GM18502 (cell line): ENCODE measurements around the gene LENEP.

Experiments used
- ATAC-seq: cut with Tn5 transposase; IDR thresholded peaks from one replicate; pipeline ENCODE4 v1.9.1; 2021; ENCODE audit warnings: mild to moderate bottlenecking; ENCODE audit not compliant: unreplicated experiment, poor library complexity

The LENEP gene

DNA sequence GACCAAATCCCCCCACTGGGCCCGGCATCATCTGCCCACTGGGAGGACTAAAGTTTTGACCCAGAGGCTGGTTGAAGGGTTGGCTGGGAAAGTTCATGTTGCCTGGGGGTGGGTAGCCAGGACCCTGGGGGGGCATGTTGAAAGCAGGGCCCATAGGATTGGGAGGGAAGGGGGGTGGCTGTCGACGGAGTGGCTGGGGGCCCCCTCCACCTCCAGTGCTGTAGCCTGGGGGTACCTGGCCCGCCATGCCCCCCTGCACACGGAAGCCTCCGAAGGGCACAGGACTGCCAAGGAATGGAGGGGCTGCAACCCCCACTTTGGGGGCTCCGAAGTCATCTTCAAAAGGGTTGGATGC is 34.0 kb upstream of the LENEP start:
- ATAC-seq: no peak

DNA sequence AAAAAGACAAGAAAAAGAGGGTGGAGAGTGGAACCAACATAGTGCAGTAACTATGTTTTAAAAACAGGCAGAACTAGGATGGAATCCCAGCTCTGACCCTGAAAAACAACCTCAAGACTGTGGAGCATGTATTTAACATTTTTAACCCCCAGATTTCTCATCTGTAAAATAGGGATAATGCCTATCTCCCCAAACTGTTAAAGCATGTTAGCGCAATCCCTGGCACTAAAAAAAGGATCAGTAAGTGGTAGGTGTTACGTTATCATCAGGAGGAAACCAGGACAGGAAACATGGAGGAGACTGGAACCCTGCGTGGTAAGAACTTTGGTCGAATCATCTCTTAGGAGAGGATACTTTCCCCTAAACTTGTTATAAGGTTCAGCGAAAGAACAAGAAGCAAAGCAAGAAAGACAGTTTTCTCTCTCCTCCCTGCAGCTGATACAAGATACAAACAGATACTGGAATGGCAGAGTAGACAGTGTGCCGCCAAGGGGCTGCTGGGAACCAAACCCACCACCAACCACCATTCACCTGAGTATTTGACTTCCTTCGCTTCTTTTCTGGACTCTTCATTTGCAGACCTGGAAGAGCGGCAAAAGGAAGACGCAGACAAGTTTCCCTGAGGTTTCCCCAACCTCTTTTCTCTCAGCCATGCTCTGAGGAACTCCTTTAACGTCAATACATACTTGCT is 32.8 kb upstream of the LENEP start:
- ATAC-seq: no peak

DNA sequence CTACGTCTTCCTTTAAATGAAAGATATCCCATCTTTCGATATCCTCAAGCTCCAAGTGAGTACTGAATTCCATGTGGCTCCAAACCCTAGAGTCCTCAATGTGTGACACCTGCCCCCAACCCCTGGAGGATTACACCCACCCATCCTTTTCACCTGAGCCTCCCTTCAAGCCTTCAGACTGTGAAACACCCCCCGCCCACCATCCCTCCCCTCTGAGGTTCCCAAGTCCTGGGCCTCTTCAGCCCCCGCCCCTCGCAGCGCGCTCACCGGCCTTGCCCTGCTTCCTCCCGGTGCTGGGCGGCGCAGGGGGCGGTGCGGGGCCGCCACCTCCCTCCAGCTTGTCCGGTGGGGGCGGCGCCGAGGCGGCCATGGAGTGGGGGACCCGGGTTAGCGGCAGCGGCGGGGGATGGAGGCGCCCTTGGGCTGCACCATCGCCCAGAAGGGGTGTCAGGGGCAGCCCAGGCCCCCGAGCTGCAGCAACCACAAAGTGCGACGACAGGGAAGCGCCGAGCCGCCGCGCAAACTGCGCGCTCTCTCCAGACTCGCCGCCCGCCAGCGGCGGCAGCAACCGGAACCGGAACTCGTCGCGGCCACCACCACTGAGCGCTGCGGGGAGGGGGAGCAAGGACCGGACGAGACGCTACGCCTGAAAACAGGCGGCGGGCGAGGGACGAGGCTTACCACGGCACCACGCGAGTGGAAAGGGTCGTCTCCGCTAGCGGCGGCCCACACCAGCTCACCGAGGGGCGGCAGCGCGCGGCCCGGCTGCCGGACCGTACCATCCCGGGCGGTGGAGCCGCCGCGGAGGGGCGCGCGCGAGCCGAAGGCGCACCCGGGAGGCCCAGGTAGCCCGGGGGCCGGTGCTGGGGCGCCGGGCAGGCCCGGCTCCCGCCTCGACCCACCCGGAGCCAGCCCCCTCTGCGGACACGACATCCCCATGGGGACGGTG is 31.9 kb upstream of the LENEP start, which contains the start of gene PYGO2:
Gene PYGO2, minus strand, starts transcription at position 576 of the 949 bp plus-strand sequence. Its CDS starts 206 bp downstream, at position 370.
- ATAC-seq: peak; percentile 69

DNA sequence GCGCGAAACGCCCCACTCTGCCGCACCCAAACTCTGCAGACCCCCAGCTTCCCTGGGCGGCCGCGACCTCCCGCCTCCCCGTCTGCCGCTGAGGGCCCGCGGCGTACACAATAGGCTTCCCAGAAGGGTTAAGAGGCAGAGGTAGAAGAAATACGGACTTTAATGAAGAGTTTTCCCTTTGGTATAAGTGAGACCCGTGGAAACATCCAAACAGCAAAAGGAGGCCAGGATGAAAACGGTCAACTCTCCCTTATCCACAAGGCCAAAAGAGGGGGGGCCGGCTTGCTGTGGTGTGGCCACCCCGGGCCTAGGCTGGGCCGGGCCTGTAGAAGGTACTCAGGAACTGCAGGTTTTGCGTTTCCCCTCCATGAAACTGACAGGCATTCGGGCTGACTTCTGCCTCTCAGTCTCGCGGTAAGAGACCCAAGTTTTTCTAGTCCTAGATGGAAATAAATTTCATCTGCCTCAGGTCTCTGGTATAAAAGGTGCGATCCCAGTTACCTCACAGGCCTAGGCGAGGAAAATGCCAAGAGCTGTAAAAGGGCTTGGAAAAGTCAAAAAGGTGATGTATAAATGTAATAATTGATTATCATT is 31.1 kb upstream of the LENEP start:
- peak; percentile 15 for ATAC-seq

DNA sequence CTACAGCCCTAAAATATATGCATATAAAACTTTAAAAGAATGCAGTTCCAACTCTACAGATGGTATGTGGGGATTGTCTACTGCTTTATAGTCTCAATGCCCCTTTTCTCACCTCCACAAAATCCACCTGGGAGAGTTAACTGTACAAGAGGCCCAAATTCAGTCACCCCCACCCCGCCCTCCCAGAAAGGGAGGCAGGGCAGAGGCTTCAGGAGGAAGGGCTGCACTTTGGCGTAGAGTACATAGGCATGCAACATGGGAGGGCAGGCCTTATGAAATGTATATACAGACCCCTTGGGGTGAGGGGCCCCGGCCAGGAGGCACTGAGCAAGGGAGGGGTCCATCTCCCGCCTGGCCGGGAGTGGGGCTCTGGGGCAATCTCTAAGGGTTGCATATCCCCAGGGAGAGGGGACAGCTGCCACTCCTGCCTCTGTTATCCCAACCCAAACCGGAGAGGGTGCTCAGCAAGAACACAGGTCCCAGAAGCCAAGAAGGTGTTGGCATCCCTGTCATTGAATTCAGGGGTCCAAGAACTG is 30.5 kb upstream of the LENEP start:
- no peak for ATAC-seq

DNA sequence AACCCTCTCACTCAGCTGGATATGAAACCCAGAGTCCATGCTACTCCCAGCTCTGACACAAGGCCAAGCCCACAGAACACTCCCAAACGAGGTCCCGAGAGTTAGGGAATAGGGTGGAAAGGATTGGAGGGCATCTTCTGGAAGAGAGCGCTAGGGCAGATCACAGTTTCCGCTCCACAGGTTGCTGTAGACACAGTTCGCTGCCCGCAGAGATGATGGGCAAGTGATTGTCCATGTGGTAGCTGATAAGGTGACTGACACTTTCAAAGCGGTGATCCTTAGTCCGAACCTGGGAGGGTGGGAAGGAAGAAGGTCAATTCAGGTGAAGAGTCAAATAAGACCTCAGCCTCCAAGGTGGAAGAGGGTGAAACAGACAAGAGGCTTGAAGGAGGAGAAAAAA is 29.7 kb upstream of the LENEP start:
- no peak for ATAC-seq

DNA sequence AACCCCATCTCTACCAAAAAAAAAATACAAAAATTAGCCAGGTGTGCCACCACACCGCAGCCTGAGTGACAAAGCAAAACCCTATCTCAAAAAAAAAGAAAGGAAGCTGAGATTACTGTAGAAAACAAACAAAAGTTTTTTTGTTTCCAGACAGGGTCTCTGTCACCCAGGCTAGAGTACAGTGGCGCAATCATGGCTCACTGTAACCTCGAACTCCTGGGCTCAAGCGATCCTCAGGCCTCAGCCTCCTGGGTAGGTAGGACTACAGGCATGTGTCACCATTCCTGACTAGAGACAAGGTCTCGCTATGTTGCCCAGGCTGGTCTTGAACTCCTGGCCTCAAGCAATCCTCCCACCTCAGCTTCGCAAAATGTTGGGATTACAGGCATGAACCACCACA is 29.0 kb upstream of the LENEP start:
- ATAC-seq: no peak

DNA sequence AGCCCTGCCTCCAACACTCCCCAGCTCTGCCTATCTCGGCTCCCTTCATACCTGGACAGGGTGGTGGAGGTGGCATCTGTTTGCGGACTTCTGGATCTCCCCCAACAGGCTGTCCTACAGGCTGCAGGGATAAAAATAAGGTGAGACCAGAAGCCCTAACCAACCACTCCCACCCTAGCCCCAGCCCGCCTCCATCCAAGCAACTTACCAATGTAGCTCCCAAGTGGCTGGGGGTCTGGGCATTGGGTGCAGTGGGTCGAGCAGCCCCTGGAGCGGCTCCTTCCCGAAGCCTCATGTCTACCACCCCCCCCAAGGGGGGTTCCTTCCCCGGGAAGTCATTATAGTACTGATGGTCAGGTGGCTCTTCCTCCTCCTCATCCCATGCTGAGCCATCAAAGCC is 27.3 kb upstream of the LENEP start:
- ATAC-seq: no peak

DNA sequence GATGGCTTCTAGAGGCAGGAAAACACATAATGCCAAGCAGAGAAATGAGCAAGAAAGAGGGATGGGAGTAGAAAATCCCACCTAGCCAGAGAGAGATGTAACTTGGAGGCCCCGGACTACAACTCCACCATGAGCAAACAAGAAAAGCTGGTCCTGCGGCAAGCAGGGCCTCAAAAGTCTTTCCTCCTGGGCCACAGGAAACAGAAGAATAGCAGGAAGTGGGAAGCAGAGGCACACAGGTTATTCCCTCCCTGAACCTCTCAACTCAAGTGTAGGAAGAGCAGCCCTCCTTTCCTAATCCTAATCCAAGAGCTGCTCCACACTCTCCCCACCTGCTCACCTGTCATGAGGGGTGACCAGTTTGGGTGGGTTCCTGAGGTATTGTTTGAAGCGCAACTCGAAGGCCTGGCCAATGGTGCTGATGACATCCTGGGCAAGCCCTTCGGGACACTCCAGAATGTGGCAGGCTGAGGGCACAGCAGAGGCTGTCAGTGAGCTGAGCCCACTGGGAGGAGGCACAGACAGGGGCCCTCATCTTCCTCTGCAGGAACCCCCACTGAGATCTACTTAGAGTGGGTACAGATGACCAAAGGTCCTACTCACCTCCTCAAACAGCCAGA is 25.9 kb upstream of the LENEP start:
- ATAC-seq: no peak

DNA sequence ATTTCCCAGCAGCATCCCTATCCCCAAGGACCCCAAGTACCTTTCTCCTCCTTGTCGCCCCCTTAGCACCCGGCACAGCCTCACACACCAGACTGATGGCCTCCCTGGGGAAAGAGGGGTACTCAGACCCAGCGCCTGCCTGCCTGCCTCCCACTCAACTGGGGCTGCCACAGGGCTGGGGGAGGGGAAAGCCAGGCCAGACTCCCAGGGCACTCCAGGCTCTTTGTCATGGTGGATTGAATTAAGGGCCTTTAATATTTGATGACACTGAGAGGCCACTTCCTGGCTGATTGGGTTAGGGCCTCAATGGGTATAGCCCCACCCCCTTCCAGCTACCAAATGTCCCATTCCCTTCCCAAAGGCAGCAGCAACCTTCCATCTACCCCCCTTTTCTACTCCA is 24.7 kb upstream of the LENEP start:
- no peak for ATAC-seq

DNA sequence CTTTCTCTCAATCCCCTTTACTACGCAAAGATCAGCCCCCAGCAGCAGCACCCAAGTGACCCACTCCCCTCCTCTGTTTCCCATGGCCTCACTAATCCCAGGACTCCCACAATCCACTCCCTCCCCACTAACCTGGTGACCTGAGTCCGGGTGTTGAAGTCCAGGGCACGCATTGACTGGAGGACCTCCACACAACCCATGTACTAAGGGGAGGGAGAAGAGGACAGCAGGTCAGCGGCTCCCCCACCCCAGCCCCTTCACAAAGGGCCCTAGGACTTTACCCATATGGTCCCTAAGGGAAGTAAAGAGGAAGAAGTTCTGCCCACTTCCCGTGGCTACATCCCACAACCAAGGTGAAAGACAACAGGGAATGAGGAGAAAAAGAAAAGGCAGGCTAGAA is 24.1 kb upstream of the LENEP start:
- ATAC-seq: no peak

DNA sequence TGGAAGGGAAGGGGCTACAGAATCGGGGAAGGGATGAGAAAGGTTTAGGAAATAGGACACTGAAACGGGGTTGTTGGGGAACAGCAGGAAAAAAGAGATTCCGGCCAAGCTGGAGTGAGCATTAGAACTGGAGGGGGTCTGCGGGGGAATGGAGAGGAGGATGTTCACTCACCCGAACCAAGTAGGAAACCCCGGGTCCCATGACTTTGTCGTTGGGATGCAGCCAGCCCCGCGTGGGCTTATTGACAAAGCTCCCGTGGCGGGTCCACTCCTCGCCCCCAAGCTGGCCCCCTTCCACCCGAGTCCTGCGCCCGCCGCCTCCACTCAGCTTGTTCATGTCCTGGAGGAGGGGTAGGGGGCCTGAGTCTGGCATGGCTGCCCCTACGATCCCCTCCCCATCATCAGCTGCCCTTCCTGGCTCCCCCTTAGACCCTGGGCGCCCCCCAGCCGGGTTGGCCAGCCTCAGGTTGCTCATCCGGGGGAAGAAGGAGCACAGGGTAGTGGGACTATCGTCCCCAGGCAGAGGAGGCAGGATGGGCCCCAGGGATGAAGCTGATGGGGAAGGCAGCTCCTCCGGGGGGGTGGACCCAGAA is 23.4 kb upstream of the LENEP start:
- no peak for ATAC-seq

DNA sequence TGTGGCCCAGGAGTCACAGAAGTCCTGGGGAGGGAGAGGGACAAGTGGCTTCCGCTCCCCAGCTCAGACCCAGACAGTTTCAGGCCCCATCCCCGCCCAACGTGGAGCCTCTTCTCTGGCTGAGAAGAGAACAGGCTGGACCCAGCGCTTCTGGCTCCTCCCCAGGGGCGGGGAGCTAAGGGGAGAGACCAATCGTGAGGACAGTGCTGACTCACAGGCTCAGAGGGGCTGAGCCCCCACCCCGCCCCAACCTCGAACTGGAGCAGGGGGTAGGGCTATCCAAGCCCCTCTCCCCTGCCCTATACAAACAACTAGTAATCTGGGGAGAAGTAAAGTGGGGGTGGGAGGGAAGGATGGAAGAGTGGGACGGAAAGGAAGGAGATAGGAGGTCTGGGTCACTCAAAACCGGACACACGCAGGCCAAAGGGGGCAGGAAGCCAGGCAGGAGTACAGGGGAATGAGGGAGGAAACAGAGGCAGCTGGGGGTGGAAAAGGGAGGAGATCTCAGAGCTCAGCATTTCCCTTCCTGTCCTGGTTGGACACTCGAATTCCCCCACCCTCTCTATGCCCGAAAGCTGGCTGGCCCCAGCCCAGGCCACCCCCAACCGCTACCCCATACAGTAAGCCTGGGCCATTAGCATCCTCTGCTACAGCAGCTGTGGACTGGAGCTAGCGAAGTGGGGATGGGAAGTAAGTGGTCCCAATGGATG is 22.6 kb upstream of the LENEP start, which contains the start of gene SHC1:
Gene SHC1, minus strand, starts transcription at position 117 of the 710 bp plus-strand sequence. CDS start 221 bp downstream, outside the sequence.
- peak; percentile 26 for ATAC-seq

DNA sequence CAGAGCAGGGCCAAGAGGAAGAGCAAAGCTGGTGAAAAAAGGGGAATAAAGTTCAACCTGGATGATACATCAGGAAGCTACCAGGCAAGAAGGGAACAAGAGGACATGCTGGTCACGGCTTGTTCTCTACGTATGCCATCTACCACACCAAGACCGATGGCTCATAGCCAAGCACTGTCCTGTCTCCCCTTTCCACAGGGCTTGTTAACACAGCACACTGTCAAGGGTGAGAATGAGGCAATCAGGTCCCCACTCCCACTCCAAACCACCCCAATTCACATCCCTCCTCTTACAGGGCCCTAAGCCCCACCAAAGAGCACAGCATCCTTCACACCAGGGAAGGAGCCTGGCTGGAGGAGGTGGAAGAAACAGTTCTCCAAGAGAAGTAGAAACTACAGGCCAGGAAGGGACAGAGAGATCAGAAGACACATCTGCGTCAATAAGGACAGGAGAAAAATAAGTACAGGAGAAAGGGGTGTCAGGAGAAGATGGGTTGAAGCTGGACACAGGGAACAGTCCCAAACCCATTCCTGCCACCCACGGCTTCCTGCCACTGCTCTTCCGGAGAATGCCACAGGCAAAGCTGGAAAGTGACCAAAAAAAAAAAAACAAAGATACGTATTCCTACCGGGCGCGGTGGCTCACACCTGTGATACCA is 21.9 kb upstream of the LENEP start:
- no peak for ATAC-seq

DNA sequence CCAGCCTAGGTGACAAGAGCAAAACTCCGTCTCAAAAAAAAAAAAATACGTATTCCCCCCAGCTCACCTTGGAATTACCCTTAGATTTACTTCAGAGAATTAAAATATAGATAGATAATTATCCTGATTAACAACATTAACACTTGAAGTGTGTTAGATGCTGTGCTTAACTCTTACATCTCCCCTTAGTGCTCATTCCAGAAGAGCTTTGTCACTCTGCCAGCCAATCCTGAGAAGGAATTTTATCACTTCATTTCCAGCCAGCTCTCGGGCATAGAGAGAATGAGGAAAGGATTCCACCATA is 21.2 kb upstream of the LENEP start:
- ATAC-seq: no peak

DNA sequence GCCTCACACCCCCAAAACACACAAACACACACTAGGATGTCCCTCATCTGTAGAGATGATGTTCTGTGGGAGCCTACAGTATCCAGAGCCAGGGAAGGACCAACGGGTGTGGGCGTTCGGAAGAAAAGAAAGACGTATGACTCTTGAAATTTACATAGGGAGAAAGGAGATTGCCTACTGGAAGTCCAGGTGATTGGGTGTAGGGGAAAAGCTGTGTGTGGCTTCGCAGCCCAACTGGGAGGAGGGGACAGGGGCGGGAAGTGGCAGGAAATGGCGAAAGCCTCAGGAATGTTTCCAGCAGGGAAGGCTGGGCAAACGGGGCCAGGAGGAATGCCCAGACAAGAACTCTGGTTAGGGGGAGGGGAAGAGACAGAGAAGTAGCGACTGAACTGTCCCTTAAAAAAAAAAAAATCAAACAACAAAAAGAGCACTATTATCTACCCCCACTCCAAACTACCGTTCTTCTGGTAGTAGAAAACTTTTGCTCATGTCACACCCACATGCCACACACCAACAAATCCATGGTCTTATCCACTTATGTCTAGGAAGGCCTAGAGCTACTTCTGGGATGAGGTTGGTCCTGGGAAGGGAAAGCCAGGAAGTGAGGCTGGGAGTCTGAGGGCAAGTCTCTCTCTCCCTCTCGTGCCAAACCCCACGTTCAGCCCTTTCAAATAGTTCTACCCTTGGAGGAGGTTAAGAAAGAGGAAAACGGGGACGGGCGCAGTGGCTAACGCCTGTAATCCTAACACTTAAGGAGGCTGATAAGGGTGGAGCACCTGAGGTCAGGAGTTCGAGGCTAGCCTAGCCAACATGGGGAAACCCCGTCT is 20.7 kb upstream of the LENEP start:
- no peak for ATAC-seq

DNA sequence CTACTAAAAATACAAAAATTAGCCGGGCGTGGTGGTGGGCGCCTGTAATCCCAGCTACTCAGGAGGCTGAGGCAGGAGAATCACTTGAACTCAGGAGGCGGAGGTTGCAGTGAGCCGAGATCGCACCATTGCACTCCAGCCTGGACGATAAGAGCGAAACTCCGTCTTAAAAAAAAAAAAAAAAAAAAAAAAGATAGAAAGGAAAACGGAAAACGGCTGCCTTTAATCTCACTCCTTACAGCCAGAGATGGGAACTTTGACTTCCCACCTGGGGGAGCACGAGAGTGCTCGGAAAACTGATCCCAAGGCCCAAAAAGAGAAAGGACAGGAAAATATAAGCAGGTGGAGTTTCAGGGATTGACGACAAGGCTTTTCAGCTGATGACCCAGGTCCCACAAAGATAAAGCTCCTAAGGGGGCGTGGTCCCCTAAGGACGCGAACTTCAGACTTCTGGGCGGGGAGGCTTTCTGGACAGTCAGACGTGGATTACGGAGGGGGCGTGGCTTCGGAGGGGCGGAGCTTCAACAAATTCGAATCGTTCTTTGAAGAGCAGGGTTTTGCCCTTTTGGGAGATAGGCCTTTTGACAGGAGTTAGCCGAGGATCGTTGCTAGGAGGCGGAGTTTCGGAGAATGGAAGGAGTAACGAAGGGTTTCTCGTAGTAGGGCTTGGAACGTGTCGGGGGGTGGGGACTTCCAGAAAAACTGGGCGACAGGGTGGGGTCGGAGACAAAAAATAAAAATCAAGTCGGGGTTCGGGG is 19.9 kb upstream of the LENEP start:
- peak; percentile 24 for ATAC-seq
